Measurements from ENCODE around the gene TBC1D20. TPM values are rescaled to one million over a fixed set of nuclear protein-coding genes. Genes with fewer than 3 reads are reported as not detected.
"Not testable (repeated sequence)": the region's sequence is repeated elsewhere in the genome, so short reads cannot be mapped to it uniquely, and the experiment has no call there.

The TBC1D20 gene
- polyA plus RNA-seq (ENCODE audit: insufficient read length): 28.1 TPM

DNA sequence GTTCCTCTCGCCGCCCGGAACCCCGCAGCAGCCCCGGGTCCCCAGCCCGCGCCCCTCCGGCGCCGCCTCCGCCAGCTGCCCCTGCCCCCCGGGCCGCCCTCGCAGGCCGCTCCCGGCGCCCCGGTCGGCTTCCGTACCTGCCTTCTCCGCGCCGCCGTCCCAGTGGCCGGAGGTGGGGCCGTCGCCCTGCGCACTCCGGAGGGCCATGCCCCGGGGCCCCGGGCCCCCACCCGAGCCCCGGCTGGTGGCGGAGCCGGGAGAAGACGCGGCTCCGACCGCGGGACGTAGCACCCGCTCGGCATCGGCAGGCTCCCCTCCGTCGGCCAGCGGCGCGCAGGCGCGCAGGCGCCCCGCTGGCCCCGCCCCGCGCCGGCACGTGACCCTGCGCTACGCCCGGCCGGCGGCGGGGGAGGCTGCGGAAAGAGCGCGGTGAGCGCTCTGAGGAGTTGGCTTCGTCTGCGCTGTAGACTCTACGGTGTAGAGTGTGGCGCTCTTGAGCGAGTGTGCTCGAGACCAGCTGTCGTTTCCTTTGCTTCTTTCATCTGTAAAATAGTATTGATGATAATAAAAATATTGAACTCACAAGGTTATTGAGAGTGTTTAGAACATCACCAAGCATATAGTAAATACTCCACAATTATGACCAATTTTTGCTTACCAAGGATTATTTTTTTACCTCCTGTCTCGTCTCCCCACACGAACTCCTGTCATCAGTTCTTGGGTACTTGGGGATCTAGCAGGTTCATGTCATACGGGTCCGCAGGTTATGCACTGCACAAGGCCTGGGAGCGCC is at the start of gene TBC1D20:
Gene TBC1D20, minus strand, starts transcription at position 335 of the 793 bp plus-strand sequence. Its CDS starts 128 bp downstream, at position 207.
- peak; percentile 94 for DNase-seq

GRCh38 chr20:510328-511057 is 48.2 kb upstream of the TBC1D20 start:
- DNase-seq: not testable (repeated sequence)

DNA sequence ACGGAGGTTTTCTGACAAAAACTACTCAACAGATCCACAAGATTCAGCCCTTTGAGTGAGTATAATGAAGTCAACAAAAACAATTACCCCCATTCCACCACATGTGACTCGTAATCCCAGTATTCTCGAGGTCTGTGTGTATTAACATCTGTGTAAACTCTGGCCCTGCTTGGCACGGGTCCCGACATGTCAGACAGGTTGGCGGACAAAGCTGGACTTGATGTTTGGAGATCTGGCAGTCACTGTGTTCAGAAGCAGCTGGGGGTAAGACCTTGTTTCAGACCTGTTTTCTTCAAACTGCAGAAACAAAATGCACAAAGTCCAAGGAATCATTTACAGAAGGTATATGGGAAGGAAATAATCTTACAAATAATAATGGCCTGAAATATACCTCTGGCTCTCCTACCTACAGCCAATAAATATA is 46.0 kb upstream of the TBC1D20 start:
- DNase-seq: not testable (repeated sequence)

- DNase-seq: no peak
These were observed 45.5 kb upstream of the TBC1D20 start for GRCh38 chr20:507761-508332.

DNA sequence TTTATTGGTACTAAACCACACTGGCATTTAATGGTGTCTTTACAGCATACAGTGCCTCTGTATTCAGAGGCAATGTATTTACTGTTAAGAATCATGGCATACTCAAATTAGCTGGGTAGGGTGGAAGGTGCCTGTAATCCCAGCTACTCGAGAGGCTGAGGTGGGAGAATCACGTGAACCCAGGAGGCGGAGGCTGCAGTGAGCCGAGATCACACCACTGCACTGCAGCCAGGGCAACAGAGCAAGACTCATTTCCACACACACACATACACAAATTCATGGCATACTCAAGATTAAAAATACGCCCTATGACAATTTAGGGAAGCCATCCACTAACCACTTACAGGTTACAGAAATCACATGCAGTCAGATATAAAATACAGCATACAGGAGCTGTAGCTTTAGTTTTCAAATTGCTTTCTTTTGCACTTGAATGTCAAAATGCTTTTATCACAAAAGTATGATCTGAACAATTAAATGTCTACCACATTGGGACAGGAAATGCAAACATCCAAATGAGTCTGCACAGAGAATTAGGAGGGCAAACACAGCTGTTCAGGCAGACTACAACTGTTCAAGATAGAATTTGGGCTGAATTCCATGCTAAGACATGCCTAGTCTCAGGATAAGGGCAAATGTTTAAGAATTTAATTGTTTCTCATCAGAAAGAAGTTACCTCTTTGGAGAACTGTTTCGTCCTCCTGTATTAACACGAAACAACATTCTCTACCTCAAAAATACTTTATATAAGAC is 44.8 kb upstream of the TBC1D20 start:
- no peak for DNase-seq

DNA sequence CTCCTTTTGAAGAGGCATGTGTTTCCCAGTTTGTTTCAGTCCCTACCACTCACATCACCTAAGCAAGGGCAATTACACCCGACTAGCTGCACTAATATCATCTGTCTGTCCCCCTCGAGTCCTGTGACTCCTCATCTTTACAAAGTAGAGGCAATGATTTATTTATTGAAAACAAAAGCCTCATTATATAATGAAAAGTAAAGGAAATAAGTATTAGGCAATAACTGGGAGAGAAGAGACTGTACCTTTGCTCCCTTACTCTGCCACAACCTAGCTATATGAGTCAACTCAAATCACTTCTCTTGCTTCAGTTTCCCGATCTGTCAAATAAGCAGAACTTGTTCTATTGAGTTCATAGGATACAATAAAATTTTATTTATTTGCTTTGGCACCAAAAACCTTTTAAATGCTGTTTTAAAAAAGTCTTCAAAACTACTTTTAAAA is 42.3 kb upstream of the TBC1D20 start:
- no peak for DNase-seq

- DNase-seq: no peak
These were observed 40.9 kb upstream of the TBC1D20 start for GRCh38 chr20:503048-503737.

GRCh38 chr20:497979-498378 is 35.6 kb upstream of the TBC1D20 start:
- DNase-seq: no peak

GRCh38 chr20:496126-496696 is 33.9 kb upstream of the TBC1D20 start:
- no peak for DNase-seq

DNA sequence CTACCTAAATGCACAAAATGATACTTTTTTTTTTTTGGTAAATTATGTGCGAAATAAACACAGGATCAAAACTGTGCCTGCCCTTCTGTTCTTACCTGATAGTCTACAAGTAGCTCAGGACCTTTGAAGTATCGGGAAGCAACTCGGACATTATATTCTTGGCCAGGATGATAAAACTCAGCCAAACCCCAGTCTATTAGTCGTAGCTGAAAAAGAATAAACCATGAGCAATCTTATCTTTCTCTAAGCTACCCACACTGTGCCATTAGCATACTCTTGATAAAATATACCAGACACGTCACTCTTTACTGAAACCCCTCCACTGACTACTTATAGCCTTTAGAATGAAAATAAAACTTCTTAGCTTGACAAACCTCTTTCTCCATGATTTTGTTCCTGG is 29.8 kb upstream of the TBC1D20 start:
- no peak for DNase-seq

DNA sequence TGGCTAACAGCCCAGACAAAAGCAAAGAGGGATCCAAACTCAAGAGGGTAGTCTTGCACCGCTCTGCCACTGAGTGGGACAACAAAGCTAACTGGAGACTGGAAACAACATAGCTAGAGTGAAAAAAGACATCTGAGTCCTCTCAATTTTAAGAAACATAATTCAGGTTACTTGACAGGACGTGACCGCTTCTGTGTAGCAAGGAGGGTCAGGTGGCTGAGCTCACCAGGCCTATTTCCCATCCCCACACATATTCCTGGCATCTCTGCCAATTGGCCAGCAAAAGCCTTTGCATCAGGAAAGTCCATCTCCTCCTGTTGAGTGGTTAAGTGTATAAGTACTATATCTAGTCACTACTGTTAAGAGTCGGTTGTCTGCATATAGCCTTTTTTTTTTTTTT is 25.3 kb upstream of the TBC1D20 start:
- peak; percentile 23 for DNase-seq

DNA sequence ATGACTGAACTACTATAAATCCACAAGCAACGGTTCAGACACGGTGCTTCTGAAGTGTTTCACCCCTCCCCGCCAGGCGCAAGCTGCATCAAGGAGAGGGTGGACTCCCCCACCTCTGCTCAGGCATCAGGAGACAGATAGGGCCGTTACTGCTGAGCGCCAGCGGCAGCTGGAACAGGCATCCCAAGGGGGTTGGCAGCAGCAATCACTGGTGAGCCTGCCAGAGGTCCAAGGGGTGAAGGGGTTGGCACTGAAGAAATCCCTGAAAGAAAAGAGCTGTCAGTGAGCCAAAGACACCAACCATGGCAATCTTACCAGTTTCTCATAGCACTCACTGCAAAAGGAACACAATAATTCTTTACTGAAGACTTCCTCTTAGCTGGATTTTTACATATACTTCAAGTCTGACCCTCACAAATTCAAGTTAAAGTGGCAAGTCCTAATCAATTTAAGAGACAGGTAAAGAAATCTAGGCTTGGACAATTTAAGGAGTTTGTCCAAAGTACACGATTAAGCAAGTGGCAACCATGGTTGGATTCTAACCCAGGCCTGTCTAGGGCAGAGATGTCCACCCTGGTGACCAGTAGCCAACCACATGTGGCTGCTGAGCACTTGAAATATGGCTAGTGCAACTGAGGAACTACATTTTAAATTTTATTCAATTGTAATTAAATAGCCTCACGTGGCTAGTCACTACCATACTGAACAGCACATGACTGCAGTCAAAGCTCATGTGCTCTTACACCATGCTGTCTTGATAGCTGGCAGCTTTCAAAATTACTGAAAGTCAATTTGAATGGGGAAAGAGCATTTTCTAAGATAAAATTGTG is 21.7 kb upstream of the TBC1D20 start:
- DNase-seq: no peak

DNA sequence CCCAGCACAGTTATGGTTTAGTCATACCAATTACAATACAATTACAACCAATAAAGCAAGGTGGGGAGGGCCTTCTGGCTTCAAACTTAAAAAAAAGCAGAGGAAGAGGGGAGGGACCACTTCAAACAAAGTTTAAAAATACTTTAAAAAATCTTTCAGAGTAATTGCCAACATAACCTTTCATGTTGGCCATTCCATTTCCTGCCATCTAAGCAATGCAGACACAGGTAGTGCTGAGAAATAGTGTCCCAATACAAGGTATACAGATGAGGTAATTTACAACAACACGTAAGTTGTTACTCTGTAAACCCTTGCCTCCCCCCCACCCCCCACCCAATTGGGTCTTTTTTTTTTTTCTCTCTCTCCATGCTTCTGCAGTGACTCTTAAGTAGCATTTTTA is 18.8 kb upstream of the TBC1D20 start:
- no peak for DNase-seq

- DNase-seq: no peak
These were observed 17.7 kb upstream of the TBC1D20 start for GRCh38 chr20:480044-480443.

DNA sequence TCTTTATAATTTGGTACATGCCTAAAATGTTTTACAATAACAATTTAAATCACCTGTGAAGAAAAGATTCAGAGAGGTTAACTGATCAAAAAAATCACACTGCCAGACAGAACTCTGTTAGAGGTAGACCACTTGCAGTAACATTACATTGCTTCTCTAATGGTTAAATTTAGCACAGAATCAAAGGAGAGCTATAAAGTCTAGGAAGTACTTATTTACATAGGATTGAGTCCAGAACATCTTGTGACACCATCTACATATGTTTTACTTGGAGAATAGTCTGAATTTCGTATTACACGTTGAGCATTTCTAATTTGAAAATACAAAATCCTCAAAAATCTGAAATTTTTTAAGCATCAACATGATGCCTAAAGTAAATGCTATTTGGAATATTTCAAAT is 17.2 kb upstream of the TBC1D20 start:
- no peak for DNase-seq

GRCh38 chr20:478949-479429 is 16.7 kb upstream of the TBC1D20 start:
- DNase-seq: peak; percentile 59

DNA sequence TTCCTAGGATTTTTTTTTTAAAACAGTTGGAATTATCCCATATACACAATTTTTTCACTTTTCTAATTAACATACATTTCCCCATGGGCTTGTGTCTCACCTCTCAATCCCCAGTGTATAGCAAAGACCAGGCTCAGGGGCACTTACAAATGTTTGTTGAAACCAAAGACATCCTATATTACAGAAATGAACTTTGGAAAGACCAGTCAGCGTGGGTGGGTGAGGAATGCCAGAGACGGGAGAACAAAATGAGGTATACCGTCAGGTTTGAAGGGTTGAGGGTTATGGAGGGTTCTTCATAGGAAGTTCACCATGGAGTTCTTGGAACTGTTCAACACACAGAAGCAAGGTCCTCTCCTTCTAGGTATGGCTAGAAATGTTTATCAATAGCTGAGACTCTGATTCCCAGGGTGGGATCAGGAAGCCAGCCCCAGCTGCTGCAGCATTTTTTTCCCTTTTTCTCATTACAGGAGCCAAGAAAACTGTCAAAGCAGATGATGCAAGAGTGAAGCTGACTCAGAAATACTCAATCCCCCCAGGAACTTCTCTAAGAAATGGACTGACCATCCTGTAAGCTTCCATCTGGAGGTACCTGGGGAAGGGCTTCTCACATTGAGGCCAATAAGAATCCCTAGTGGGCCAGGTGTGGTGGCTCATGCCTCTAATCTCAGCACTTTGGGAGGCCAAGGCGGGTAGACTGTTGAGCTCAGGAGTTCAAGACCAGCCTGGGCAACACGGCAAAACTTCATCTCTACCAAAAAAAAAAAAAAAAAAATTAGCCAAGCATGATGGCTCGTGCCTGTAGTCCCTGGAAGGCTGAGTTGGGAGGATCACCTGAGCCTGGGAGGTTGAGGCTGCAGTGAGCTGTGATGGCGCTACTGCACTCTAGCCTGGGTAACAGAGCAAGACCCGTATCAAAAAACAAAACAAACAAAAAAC is 15.9 kb upstream of the TBC1D20 start:
- DNase-seq: peak; percentile 15

DNA sequence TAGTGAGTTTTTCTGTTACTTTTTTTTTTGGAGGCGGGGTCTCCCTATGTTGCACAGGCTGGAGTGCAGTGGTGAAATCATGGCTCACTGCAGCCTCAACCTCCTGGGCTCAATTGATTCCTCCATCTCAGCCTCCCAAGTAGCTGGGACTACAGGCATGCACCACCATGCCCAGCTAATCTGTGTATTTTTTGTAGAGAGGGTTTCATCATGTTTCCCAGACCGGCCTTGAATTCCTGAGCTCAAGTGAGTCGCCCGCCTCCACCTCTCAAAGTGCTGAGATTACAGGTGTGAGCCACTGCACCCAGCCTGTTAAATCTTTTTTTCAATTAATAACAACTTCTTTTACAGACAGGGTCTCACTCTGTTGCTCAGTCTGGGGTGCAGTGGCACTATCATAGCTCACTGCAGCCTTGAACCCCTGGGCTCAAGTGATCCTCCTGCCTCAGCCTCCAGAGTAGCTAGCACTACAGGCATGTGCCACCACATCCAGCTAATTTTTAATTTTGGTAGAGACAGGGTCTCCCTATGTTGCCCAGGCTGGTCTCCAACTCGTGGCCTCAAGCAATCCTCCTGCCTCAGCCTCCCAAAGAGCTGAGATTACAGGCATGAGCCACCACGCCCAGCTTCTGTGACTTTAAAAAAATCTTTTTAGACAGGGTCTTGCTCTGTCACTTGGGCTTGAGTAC is 14.4 kb upstream of the TBC1D20 start:
- DNase-seq: not testable (repeated sequence)

Data from hindlimb muscle (tissue), 1 donor.